ENCODE measurements around the gene TESK2. TPM values are rescaled to one million over a fixed set of nuclear protein-coding genes. Genes with fewer than 3 reads are reported as not detected.

TESK2 gene
- total and polyA plus RNA-seq, 8 donors: 1.5 to 3.6 (median 2.6) TPM

DNA sequence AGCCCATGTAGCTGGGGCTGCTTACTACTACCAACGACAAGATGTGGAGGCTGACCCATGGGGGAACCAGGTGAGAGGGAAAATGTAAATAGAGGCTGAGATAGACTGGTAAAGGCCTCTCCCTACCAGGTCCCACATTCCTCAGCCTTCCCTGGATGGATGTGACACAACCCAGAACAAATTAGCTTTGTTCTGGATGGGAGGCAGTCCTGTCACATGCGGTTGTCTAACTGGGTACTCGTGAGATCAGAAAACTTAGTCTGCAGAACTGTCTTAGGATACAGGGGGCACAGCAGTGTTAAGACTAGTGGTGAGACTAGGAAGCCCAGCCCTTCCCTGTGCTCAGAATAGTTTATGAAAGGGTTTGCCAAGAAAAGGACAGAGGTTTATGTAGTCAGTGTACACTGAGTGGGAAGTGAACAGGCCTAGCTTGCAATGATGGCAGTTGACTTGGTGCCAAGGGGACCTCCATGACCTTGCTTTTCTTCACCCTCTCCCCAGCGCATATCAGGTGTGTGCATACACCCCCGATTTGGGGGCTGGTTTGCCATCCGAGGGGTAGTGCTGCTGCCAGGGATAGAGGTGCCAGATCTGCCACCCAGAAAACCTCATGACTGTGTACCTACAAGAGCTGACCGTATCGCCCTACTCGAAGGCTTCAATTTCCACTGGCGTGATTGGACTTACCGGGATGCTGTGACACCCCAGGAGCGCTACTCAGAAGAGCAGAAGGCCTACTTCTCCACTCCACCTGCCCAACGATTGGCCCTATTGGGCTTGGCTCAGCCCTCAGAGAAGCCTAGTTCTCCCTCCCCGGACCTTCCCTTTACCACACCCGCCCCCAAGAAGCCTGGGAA is 17.6 kb upstream of the TESK2 start:
- no peaks in the 10 kb centered on the region for H3K9me3 ChIP-seq
- DNase-seq: no peak
- TF ChIP-seq, protein P1, sequence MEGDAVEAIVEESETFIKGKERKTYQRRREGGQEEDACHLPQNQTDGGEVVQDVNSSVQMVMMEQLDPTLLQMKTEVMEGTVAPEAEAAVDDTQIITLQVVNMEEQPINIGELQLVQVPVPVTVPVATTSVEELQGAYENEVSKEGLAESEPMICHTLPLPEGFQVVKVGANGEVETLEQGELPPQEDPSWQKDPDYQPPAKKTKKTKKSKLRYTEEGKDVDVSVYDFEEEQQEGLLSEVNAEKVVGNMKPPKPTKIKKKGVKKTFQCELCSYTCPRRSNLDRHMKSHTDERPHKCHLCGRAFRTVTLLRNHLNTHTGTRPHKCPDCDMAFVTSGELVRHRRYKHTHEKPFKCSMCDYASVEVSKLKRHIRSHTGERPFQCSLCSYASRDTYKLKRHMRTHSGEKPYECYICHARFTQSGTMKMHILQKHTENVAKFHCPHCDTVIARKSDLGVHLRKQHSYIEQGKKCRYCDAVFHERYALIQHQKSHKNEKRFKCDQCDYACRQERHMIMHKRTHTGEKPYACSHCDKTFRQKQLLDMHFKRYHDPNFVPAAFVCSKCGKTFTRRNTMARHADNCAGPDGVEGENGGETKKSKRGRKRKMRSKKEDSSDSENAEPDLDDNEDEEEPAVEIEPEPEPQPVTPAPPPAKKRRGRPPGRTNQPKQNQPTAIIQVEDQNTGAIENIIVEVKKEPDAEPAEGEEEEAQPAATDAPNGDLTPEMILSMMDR (IDR thresholded peaks at IDR 0.05): no peak
- ATAC-seq: peak; percentile 8 to 31 (median 14)
- no peaks in the 10 kb centered on the region for H3K4me1 ChIP-seq
- no peak overlapping the region for H3K27ac ChIP-seq
- H3K36me3 ChIP-seq: peaks cover 3 to 30% (median 17%) of the 10 kb centered on the region in 3 donors
- intact Hi-C loops (cut with DNase I): no loop called here
- H3K4me3 ChIP-seq: no peak overlapping the region
- H3K27me3 ChIP-seq: no peaks in the 10 kb centered on the region
- no peak for FAIRE-seq
- WGBS, 2 donors: 69 to 71% methylated on average over 15 of the region's 15 CpGs

GRCh38 chr1:45507893-45508292 is 16.9 kb upstream of the TESK2 start:
- H3K9me3 ChIP-seq: no peaks in the 10 kb centered on the region
- no peak overlapping the region for H3K27ac ChIP-seq
- no peak for FAIRE-seq
- TF ChIP-seq, protein P1 (IDR thresholded peaks at IDR 0.05): no peak
- no peak for DNase-seq
- H3K4me1 ChIP-seq: no peaks in the 10 kb centered on the region
- ATAC-seq: no peak
- H3K36me3 ChIP-seq: peaks cover 3 to 25% (median 17%) of the 10 kb centered on the region in 3 donors
- no peak overlapping the region for H3K4me3 ChIP-seq
- 84 to 87% methylated on average over 4 of the region's 4 CpGs for WGBS, 2 donors
- no peaks in the 10 kb centered on the region for H3K27me3 ChIP-seq
- intact Hi-C loops (cut with DNase I): no loop called here

- Histone ChIP-seq H3K36me3 (peaks cover 3 to 25% (median 17%) of the 10 kb centered on the region in 3 donors), H3K4me3 (no peak overlapping the region), H3K27me3 (no peaks in the 10 kb centered on the region), H3K9me3 (no peaks in the 10 kb centered on the region), H3K27ac (no peak overlapping the region), H3K4me1 (no peaks in the 10 kb centered on the region)
- TF ChIP-seq, protein P1 (IDR thresholded peaks at IDR 0.05): no peak
- intact Hi-C loops (cut with DNase I): no loop called here
- FAIRE-seq (no peak), ATAC-seq (no peak), DNase-seq (no peak)
- 89 to 94% methylated on average over 6 of the region's 6 CpGs for WGBS, 2 donors
These were observed 16.2 kb upstream of the TESK2 start for GRCh38 chr1:45507195-45507594.

GRCh38 chr1:45503462-45504360 is 12.7 kb upstream of the TESK2 start:
- intact Hi-C loops (cut with DNase I): no loop called here
- DNase-seq (no peak), FAIRE-seq (no peak)

More at GRCh38 chr1:45503462-45504360, 12.7 kb upstream of the TESK2 start:
- H3K27ac ChIP-seq: no peak overlapping the region
- H3K4me3 ChIP-seq: no peak overlapping the region
- peaks cover 0 to 1% (median under 1%) of the 10 kb centered on the region in 3 donors for H3K36me3 ChIP-seq
- no peak for ATAC-seq
- TF ChIP-seq, protein P1 (IDR thresholded peaks at IDR 0.05): no peak
- peaks cover 0 to 18% (median 5%) of the 10 kb centered on the region in 3 donors for H3K4me1 ChIP-seq
- no peaks in the 10 kb centered on the region for H3K27me3 ChIP-seq
- H3K9me3 ChIP-seq: no peaks in the 10 kb centered on the region
- WGBS, 2 donors: 94% methylated on average over 14 of the region's 14 CpGs

Measured in pancreas (tissue), 10 donors.